Neuronal stem cell (in vitro differentiated cells): Measurements from ENCODE around the gene BOLA2B.
"Not testable (repeated sequence)": the region's sequence is repeated elsewhere in the genome, so short reads cannot be mapped to it uniquely, and the experiment has no call there.

ENCODE experiments used
- DNase-seq: peaks from one replicate; pipeline ENCODE4 v3.0.0-alpha.2; 2013; ENCODE audit warnings: low spot score
- H2AFZ ChIP-seq: one replicate; pipeline ENCODE4 v1.6.1; 2013; ENCODE audit warnings: mild to moderate bottlenecking, low read length, inconsistent platforms
- H2AK5ac ChIP-seq: 2 replicates; pipeline ENCODE4 v1.6.1; 2013; ENCODE audit warnings: low read depth, mild to moderate bottlenecking, inconsistent platforms, low read length, moderate library complexity, mixed read lengths
- H2BK120ac ChIP-seq: 2 replicates; pipeline ENCODE4 v1.6.1; 2013; ENCODE audit warnings: low read depth, mild to moderate bottlenecking, inconsistent platforms, low read length, moderate library complexity, mixed read lengths
- H2BK12ac ChIP-seq: one replicate; pipeline ENCODE4 v1.6.1; 2013; ENCODE audit warnings: low read length, inconsistent platforms
- H2BK15ac ChIP-seq: 2 replicates; pipeline ENCODE4 v1.6.1; 2013; ENCODE audit warnings: mild to moderate bottlenecking, low read length, inconsistent platforms, mixed read lengths
- H2BK5ac ChIP-seq: one replicate; pipeline ENCODE4 v1.6.1; 2013; ENCODE audit warnings: inconsistent platforms, mild to moderate bottlenecking, low read length, moderate library complexity
- H3K14ac ChIP-seq: one replicate; pipeline ENCODE4 v1.6.1; 2013; ENCODE audit warnings: low read length, inconsistent platforms
- H3K18ac ChIP-seq: 2 replicates; pipeline ENCODE4 v1.6.1; 2013; ENCODE audit warnings: low read length, inconsistent platforms
- H3K23ac ChIP-seq: 2 replicates; pipeline ENCODE4 v1.6.1; 2013; ENCODE audit warnings: low read depth, mild to moderate bottlenecking, mixed read lengths, low read length, inconsistent platforms; ENCODE audit not compliant: poor library complexity
- H3K27ac ChIP-seq: replicated peaks from 3 replicates; pipeline ENCODE4 v1.5.1; 2013; ENCODE audit warnings: low read length, inconsistent platforms
- H3K27me3 ChIP-seq, 3 experiments: 2 replicates each; pipeline ENCODE4 v1.6.1; 2013; ENCODE audit warnings: low read length in 3 of 3, mild to moderate bottlenecking in 2 of 3, inconsistent platforms in 1 of 3, low read depth in 1 of 3, mixed read lengths in 1 of 3, moderate library complexity in 1 of 3; ENCODE audit not compliant: control insufficient read depth in 3 of 3, insufficient read depth in 3 of 3
- H3K36me3 ChIP-seq, 2 donors: replicated peaks in 1 of 2; 2 replicates each; pipeline ENCODE4 v1.6.1; 2013; ENCODE audit warnings: low read length in 2 of 2; ENCODE audit not compliant: control insufficient read depth in 2 of 2, insufficient read depth in 2 of 2
- H3K4ac ChIP-seq: 2 replicates; pipeline ENCODE4 v1.6.1; 2013; ENCODE audit warnings: inconsistent platforms, mild to moderate bottlenecking, low read length, moderate library complexity
- H3K4me1 ChIP-seq, 2 donors: 1 replicate in 1 of 2; 2 replicates in 1 of 2; pipeline ENCODE4 v1.6.1; 2013; ENCODE audit warnings: low read length in 2 of 2, low read depth in 1 of 2; ENCODE audit not compliant: control insufficient read depth in 2 of 2, insufficient read depth in 1 of 2
- H3K4me2 ChIP-seq: one replicate; pipeline ENCODE4 v1.6.1; 2013; ENCODE audit warnings: mild to moderate bottlenecking, low read length, inconsistent platforms; ENCODE audit not compliant: insufficient read depth, poor library complexity, severe bottlenecking
- H3K4me3 ChIP-seq, 2 donors: 2 replicates each; pipeline ENCODE4 v1.5.1; 2013; ENCODE audit warnings: low read length in 2 of 2, mild to moderate bottlenecking in 2 of 2, inconsistent platforms in 1 of 2, moderate library complexity in 1 of 2
- H3K79me1 ChIP-seq: one replicate; pipeline ENCODE4 v1.6.1; 2013; ENCODE audit warnings: low read depth, mild to moderate bottlenecking, inconsistent platforms, low read length, moderate library complexity
- H3K9ac ChIP-seq: one replicate; pipeline ENCODE4 v1.6.1; 2013; ENCODE audit warnings: mild to moderate bottlenecking, low read depth, low read length, inconsistent platforms; ENCODE audit not compliant: poor library complexity
- H3K9me3 ChIP-seq, 2 donors: replicated peaks in 1 of 2; 2 replicates each; pipeline versions ENCODE3 to v1.6.1; 2013; ENCODE audit warnings: low read length in 2 of 2, mild to moderate bottlenecking in 2 of 2, inconsistent platforms in 1 of 2, low read depth in 1 of 2, mixed read lengths in 1 of 2, moderate library complexity in 1 of 2; ENCODE audit not compliant: control insufficient read depth in 2 of 2, insufficient read depth in 1 of 2
- H4K8ac ChIP-seq: one replicate; pipeline ENCODE4 v1.6.1; 2013; ENCODE audit warnings: low read depth, mild to moderate bottlenecking, inconsistent platforms, low read length, moderate library complexity
- H4K91ac ChIP-seq: one replicate; pipeline ENCODE4 v1.6.1; 2013; ENCODE audit warnings: low read length, low read depth, mild to moderate bottlenecking, inconsistent platforms; ENCODE audit not compliant: poor library complexity
- WGBS, 2 donors: extraction: QIAGEN DNeasy Blood & Tissue Kit; methylation state at CpG; one replicate each; pipeline ENCODE4 v1.1.7; 2013; ENCODE audit warnings: missing lambda C conversion rate in 2 of 2, mixed read lengths in 1 of 2; ENCODE audit not compliant: insufficient read length in 2 of 2, insufficient replicate concordance in 1 of 2; ENCODE audit errors: extremely low coverage in 2 of 2; 5-methylcytosine and 5-hydroxymethylcytosine counted together

Gene BOLA2B

DNA sequence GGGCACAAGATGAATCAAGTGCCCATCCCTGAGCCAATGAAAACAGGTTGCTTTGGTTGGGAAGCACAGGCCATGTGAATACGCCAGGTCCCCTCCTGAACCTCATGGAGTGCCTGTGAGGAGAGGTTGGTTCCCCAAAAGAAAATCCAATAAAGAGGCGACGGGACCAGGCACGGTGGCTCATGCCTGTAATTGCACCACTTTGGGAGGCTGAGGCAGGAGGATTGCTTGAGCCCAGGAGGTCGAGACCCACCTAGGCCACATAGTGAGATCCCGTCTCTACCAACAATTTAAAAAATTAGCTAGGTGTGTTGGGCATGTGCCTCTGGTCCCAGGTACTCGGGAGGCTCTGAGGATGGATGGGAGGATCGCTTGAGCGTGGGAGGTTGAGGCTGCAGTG is 13.5 kb downstream of the BOLA2B start:
- Histone ChIP-seq H3K23ac (no peak overlapping the region), H4K91ac (no peak overlapping the region), H3K4me3 (no peak overlapping the region), H3K14ac (peak overlapping the region; percentile 14), H3K4me2 (no peak overlapping the region), H2BK12ac (no peak overlapping the region), H2BK15ac (no peak overlapping the region), H3K27me3 (peaks cover 0 to 23% (median 5%) of the 10 kb centered on the region in 3 experiments), H3K79me1 (no peaks in the 10 kb centered on the region), H3K36me3 (no peaks in the 10 kb centered on the region), H3K4ac (no peak overlapping the region), H3K27ac (no peak overlapping the region), H3K18ac (no peak overlapping the region), H2BK5ac (no peak overlapping the region), H4K8ac (no peak overlapping the region), H3K4me1 (peaks cover 4 to 8% of the 10 kb centered on the region in 2 donors), H3K9ac (no peak overlapping the region), H3K9me3 (no peaks in the 10 kb centered on the region), H2BK120ac (no peak overlapping the region), H2AK5ac (no peak overlapping the region), H2AFZ (no peak overlapping the region)
- no peak for DNase-seq
- no CpG with 5 or more reads among the region's 9 CpGs for WGBS, 2 donors

DNA sequence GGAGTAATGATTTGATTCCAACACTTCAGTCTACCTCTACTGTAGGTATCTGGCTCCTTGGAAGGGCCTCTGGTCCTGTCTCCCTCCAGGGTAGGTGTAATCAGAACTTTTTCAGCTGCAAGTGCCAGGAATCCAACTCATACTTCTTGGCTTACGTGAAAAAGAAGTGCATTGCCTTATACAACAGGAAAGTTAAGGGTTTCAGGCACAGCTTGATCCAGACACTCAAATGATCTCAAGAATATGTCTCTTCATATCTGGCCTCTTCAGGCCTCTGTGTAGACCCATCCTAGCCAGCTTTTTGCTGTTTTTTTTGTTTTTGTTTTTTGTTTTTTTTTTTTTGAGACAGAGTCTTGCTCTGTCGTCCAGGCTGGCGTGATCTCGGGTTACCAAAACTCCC is 14.3 kb downstream of the BOLA2B start:
- Histone ChIP-seq H3K23ac (no peak overlapping the region), H3K18ac (no peak overlapping the region), H4K8ac (no peak overlapping the region), H2BK120ac (no peak overlapping the region), H3K9ac (no peak overlapping the region), H2AFZ (no peak overlapping the region), H4K91ac (no peak overlapping the region), H3K4me3 (no peak overlapping the region), H3K4ac (no peak overlapping the region), H3K4me2 (no peak overlapping the region), H3K27ac (no peak overlapping the region), H2BK5ac (no peak overlapping the region), H3K9me3 (no peaks in the 10 kb centered on the region), H3K4me1 (peaks cover 2 to 4% of the 10 kb centered on the region in 2 donors), H3K14ac (no peak overlapping the region), H2BK15ac (no peak overlapping the region), H2AK5ac (no peak overlapping the region), H2BK12ac (no peak overlapping the region), H3K79me1 (no peaks in the 10 kb centered on the region), H3K27me3 (peaks cover 0 to 23% (median 3%) of the 10 kb centered on the region in 3 experiments), H3K36me3 (no peaks in the 10 kb centered on the region)
- no peak for DNase-seq
- WGBS, 2 donors: no CpG with 5 or more reads among the region's 4 CpGs

DNA sequence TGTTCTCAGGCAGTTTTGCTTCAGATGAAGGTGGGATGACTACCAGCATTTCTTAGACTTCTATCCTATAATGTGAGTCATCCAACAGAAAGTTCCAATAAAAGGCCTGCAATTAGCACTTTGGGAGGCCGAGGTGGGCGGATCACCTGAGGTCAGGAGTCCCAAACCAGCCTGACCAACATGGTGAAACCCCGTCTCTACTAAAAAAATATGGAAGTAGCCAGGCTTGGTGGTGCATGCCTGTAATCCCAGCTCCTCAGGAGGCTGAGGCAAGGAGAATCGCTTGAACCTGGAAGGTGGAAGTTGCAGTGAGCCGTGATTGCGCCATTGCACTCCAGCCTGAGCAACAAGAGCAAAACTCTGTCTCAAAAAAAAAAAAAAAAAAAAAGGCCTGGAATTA is 16.6 kb downstream of the BOLA2B start:
- H2AK5ac ChIP-seq, H3K79me1 ChIP-seq, H2BK15ac ChIP-seq, H3K18ac ChIP-seq, H3K14ac ChIP-seq, H2BK120ac ChIP-seq, H4K8ac ChIP-seq, H3K23ac ChIP-seq, H3K9ac ChIP-seq, H3K4me2 ChIP-seq, H3K27ac ChIP-seq, H3K4me1 ChIP-seq, H4K91ac ChIP-seq, H3K4ac ChIP-seq, H2BK5ac ChIP-seq, H2AFZ ChIP-seq, H3K9me3 ChIP-seq, H3K36me3 ChIP-seq, H3K4me3 ChIP-seq, H2BK12ac ChIP-seq, DNase-seq: not testable (repeated sequence)
- H3K27me3 ChIP-seq: peaks cover 0 to 16% (median 0%) of the 10 kb centered on the region in 3 experiments
- no CpG with 5 or more reads among the region's 6 CpGs for WGBS, 2 donors

DNA sequence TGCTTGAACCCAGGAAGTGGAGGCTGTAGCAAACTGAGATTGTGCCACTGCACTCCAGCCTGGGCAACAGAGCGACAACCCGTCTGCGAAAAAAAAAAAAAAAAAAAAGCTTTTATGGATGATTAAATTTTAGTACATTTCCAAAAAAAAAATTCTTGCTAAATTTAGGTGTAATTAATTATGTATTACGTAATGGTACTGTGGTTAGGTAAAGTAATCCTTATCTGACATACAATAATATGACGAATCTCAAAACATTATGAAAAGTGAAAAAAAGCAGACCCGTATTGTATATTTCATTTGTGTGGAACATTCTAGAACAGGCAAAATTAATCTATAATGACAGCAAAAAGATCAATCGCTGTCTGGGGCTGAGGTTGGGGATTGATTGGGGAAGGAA is 20.4 kb downstream of the BOLA2B start:
- no peak overlapping the region for H4K91ac ChIP-seq
- H2AK5ac ChIP-seq: no peak overlapping the region
- H4K8ac ChIP-seq: no peak overlapping the region
- no peak overlapping the region for H3K18ac ChIP-seq
- H3K27me3 ChIP-seq: no peaks in the 10 kb centered on the region
- H2BK12ac ChIP-seq: no peak overlapping the region
- H3K9ac ChIP-seq: no peak overlapping the region
- peaks cover 0 to 1% of the 10 kb centered on the region in 2 donors for H3K4me1 ChIP-seq
- no peak for DNase-seq
- no peak overlapping the region for H3K4me2 ChIP-seq
- no CpG with 5 or more reads among the region's 7 CpGs for WGBS, 2 donors
- no peaks in the 10 kb centered on the region for H3K36me3 ChIP-seq
- no peak overlapping the region for H2AFZ ChIP-seq
- H2BK5ac ChIP-seq: no peak overlapping the region
- no peak overlapping the region for H3K4me3 ChIP-seq
- H3K27ac ChIP-seq: no peak overlapping the region
- H2BK15ac ChIP-seq: no peak overlapping the region
- no peak overlapping the region for H3K14ac ChIP-seq
- H3K79me1 ChIP-seq: no peaks in the 10 kb centered on the region
- H3K4ac ChIP-seq: no peak overlapping the region
- H3K23ac ChIP-seq: no peak overlapping the region
- no peaks in the 10 kb centered on the region for H3K9me3 ChIP-seq
- no peak overlapping the region for H2BK120ac ChIP-seq
